CD4-positive, alpha-beta memory T cell (primary cell): Measurements from ENCODE around the gene FOSB. TPM values are rescaled to one million over a fixed set of nuclear protein-coding genes. Genes with fewer than 3 reads are reported as not detected.

ENCODE experiments used
- CTCF ChIA-PET: fragments of 350-600 bp; sonication (Branson Sonifier 250); formaldehyde crosslinking; loops from one replicate; lab custom pipeline; 2021; ENCODE audit warnings: inconsistent platforms; ENCODE audit not compliant: partially characterized antibody; lab: Charles Lee
- POLR2A ChIA-PET: fragments of 350-600 bp; sonication (Branson Sonifier 250); formaldehyde crosslinking; loops from one replicate; lab custom pipeline; 2021; ENCODE audit not compliant: partially characterized antibody; lab: Charles Lee
- DNase-seq, 5 donors: peaks; one replicate each; pipeline versions ENCODE4 v3.0.0 to v3.0.0-alpha.2; 2020 to 2022; ENCODE audit warnings: mixed read lengths in 1 of 5
- H3K27ac ChIP-seq: one replicate; pipeline ENCODE4 v1.7.0; 2013; ENCODE audit warnings: low read depth, low read length
- H3K27me3 ChIP-seq: 2 replicates; pipeline ENCODE4 v1.7.0; 2013; ENCODE audit warnings: mild to moderate bottlenecking, low read length, moderate library complexity; ENCODE audit not compliant: insufficient read depth
- H3K36me3 ChIP-seq: 2 replicates; pipeline ENCODE4 v1.7.0; 2013; ENCODE audit warnings: mild to moderate bottlenecking, low read length, moderate library complexity; ENCODE audit not compliant: insufficient read depth
- H3K4me1 ChIP-seq: 2 replicates; pipeline ENCODE4 v1.7.0; 2013; ENCODE audit warnings: mild to moderate bottlenecking, low read length, moderate library complexity; ENCODE audit not compliant: insufficient read depth
- H3K4me3 ChIP-seq, 2 donors: one replicate each; pipeline ENCODE4 v1.7.0; 2013; ENCODE audit warnings: low read length in 2 of 2, mild to moderate bottlenecking in 1 of 2
- H3K9me3 ChIP-seq, 2 donors: one replicate each; pipeline ENCODE4 v1.7.0; 2013; ENCODE audit warnings: low read length in 2 of 2, control low read depth in 1 of 2; ENCODE audit not compliant: control insufficient read depth in 1 of 2
- H3K27ac Mint-ChIP-seq, 7 donors: one replicate each; pipeline ENCODE4 v1.8.0; 2020 to 2021; ENCODE audit warnings: mixed read lengths in 7 of 7, mild to moderate bottlenecking in 6 of 7, inconsistent platforms in 3 of 7, moderate library complexity in 3 of 7
- H3K27me3 Mint-ChIP-seq, 2 donors: one replicate each; pipeline ENCODE4 v1.8.0; 2020 to 2021; ENCODE audit warnings: mixed read lengths in 2 of 2
- H3K36me3 Mint-ChIP-seq, 2 donors: one replicate each; pipeline ENCODE4 v1.8.0; 2020 to 2021; ENCODE audit warnings: mixed read lengths in 2 of 2, inconsistent platforms in 1 of 2, mild to moderate bottlenecking in 1 of 2
- H3K4me1 Mint-ChIP-seq, 4 donors: one replicate each; pipeline ENCODE4 v1.8.0; 2020 to 2021; ENCODE audit warnings: mixed read lengths in 4 of 4, mild to moderate bottlenecking in 1 of 4
- H3K4me3 Mint-ChIP-seq, 8 donors: one replicate each; pipeline ENCODE4 v1.8.0; 2020 to 2021; ENCODE audit warnings: mixed read lengths in 8 of 8, mild to moderate bottlenecking in 7 of 8, moderate library complexity in 6 of 8, inconsistent platforms in 3 of 8
- H3K9me3 Mint-ChIP-seq, 8 donors: one replicate each; pipeline ENCODE4 v1.8.0; 2020 to 2021; ENCODE audit warnings: mixed read lengths in 8 of 8, mild to moderate bottlenecking in 5 of 8, inconsistent platforms in 3 of 8, moderate library complexity in 1 of 8
- intact Hi-C: fragments of 100-400 bp; cut with micrococcal nuclease; formaldehyde crosslinking; loops from one replicate; pipeline ENCODE4 v1.15.1; 2023
- polyA plus RNA-seq, 2 donors: library from polyadenylated mRNA; unstranded; fragments of 300-500 nt; fragmentation: Illumina TruSeq; gene quantifications; one replicate each; pipeline ENCODE4 v1.2.3, GENCODE V29; 2021
- total RNA-seq, 2 experiments: library from RNA; stranded (reverse); gene quantifications; one replicate each; pipeline ENCODE4 v1.2.3, GENCODE V29; 2021

Gene FOSB
- total and polyA plus RNA-seq, 4 experiments from 2014 or later: 4.2 to 17.1 (median 8.6) TPM

- intact Hi-C loops: no loop called here
- no peaks in the 10 kb centered on the region for H3K9me3 ChIP-seq
- Mint-ChIP-seq H3K4me1 (peaks cover 37 to 79% (median 57%) of the 10 kb centered on the region in 4 donors), H3K9me3 (no peaks in the 10 kb centered on the region), H3K27ac (peak overlapping the region; percentile 85 to 98 (median 96)), H3K4me3 (peak overlapping the region; percentile 37 to 86 (median 62)), H3K27me3 (no peaks in the 10 kb centered on the region), H3K36me3 (peaks cover 0 to 15% of the 10 kb centered on the region in 2 donors)
- H3K27me3 ChIP-seq: no peaks in the 10 kb centered on the region
- H3K4me1 ChIP-seq: peaks cover 53% of the 10 kb centered on the region
- CTCF ChIA-PET: interaction anchor here (1.0 to 6.4 kb wide), 6 partner anchors 24 to 41 kb away, joined by 3 to 72 read pairs (median 10); partner anchors contain the start of gene FOSB
- DNase-seq: peak; percentile 82 to 85 (median 84)
- POLR2A ChIA-PET: interaction anchor here (4.3 to 15.5 kb wide), 2 partner anchors 24 to 34 kb away, joined by 24 to 240 read pairs; partner anchors contain the start of gene FOSB
- H3K27ac ChIP-seq: peak overlapping the region; percentile 78
- H3K36me3 ChIP-seq: no peaks in the 10 kb centered on the region
- peak overlapping the region in 1 of 2 donors; percentile 30 for H3K4me3 ChIP-seq
Observed at GRCh38 chr19:45444318-45445041, 23.3 kb upstream of the FOSB start.

GRCh38 chr19:45445139-45445538 is 22.7 kb upstream of the FOSB start:
- POLR2A ChIA-PET: interaction anchor here (0.7 to 15.5 kb wide), 3 partner anchors 23 to 257 kb away, joined by 3 to 240 read pairs (median 24); partner anchors contain the start of gene FOSB

GRCh38 chr19:45446295-45446694 is 21.5 kb upstream of the FOSB start:
- ChIA-PET CTCF (interaction anchor here (1.7 to 6.4 kb wide), 4 partner anchors 22 to 39 kb away, joined by 5 to 72 read pairs (median 26); partner anchors contain the start of gene FOSB), POLR2A (interaction anchor here (4.3 to 15.5 kb wide), 2 partner anchors 22 to 32 kb away, joined by 24 to 240 read pairs; partner anchors contain the start of gene FOSB)
- peak overlapping the region; percentile 85 to 97 (median 96) for H3K27ac Mint-ChIP-seq
- H3K27me3 ChIP-seq: no peaks in the 10 kb centered on the region
- no peaks in the 10 kb centered on the region for H3K36me3 ChIP-seq
- H3K4me1 ChIP-seq: peaks cover 55% of the 10 kb centered on the region
- peaks cover 0 to 3% of the 10 kb centered on the region in 2 donors for H3K27me3 Mint-ChIP-seq
- H3K4me3 Mint-ChIP-seq: peak overlapping the region in 5 of 8 donors; percentile 48 to 80 (median 59)
- H3K36me3 Mint-ChIP-seq: peaks cover 0 to 27% of the 10 kb centered on the region in 2 donors
- peaks cover 0 to 2% (median 0%) of the 10 kb centered on the region in 8 donors for H3K9me3 Mint-ChIP-seq
- intact Hi-C loops: no loop called here
- H3K4me1 Mint-ChIP-seq: peaks cover 37 to 82% (median 57%) of the 10 kb centered on the region in 4 donors
- no peak overlapping the region for H3K27ac ChIP-seq
- peak in 1 of 5 donors; percentile 24 for DNase-seq
- H3K4me3 ChIP-seq: no peak overlapping the region
- H3K9me3 ChIP-seq: no peaks in the 10 kb centered on the region

More at GRCh38 chr19:45445139-45445538, 22.7 kb upstream of the FOSB start:
- Mint-ChIP-seq H3K4me1 (peaks cover 38 to 83% (median 62%) of the 10 kb centered on the region in 4 donors), H3K27ac (peak overlapping the region; percentile 85 to 98 (median 96)), H3K27me3 (no peaks in the 10 kb centered on the region), H3K4me3 (peak overlapping the region in 7 of 8 donors; percentile 37 to 86 (median 61)), H3K9me3 (no peaks in the 10 kb centered on the region), H3K36me3 (peaks cover 0 to 19% of the 10 kb centered on the region in 2 donors)
- no peaks in the 10 kb centered on the region for H3K27me3 ChIP-seq
- no peaks in the 10 kb centered on the region for H3K36me3 ChIP-seq
- DNase-seq: no peak
- peaks cover 57% of the 10 kb centered on the region for H3K4me1 ChIP-seq
- H3K27ac ChIP-seq: peak overlapping the region; percentile 78
- intact Hi-C loops: no loop called here
- no peak overlapping the region for H3K4me3 ChIP-seq
- CTCF ChIA-PET: interaction anchor here (1.0 to 6.4 kb wide), 5 partner anchors 23 to 40 kb away, joined by 5 to 72 read pairs (median 15); partner anchors contain the start of gene FOSB
- H3K9me3 ChIP-seq: no peaks in the 10 kb centered on the region

GRCh38 chr19:45446944-45447343 is 20.9 kb upstream of the FOSB start:
- peaks cover 0 to 2% (median 0%) of the 10 kb centered on the region in 8 donors for H3K9me3 Mint-ChIP-seq
- H3K4me1 Mint-ChIP-seq: peaks cover 44 to 88% (median 63%) of the 10 kb centered on the region in 4 donors
- Histone ChIP-seq H3K9me3 (no peaks in the 10 kb centered on the region), H3K36me3 (no peaks in the 10 kb centered on the region), H3K27ac (no peak overlapping the region), H3K4me1 (peaks cover 62% of the 10 kb centered on the region), H3K4me3 (no peak overlapping the region), H3K27me3 (no peaks in the 10 kb centered on the region)
- CTCF ChIA-PET: interaction anchor here (1.4 to 6.4 kb wide), 4 partner anchors 21 to 39 kb away, joined by 3 to 72 read pairs (median 26); partner anchors contain the start of gene FOSB
- DNase-seq: no peak
- peaks cover 0 to 4% of the 10 kb centered on the region in 2 donors for H3K27me3 Mint-ChIP-seq
- H3K4me3 Mint-ChIP-seq: no peak overlapping the region
- H3K36me3 Mint-ChIP-seq: peaks cover 0 to 30% of the 10 kb centered on the region in 2 donors
- POLR2A ChIA-PET: interaction anchor here (4.3 to 15.5 kb wide), 2 partner anchors 21 to 32 kb away, joined by 24 to 240 read pairs; partner anchors contain the start of gene FOSB
- H3K27ac Mint-ChIP-seq: peak overlapping the region in 3 of 7 donors; percentile 59 to 85 (median 60)
- intact Hi-C loops: no loop called here

- POLR2A ChIA-PET: interaction anchor here (2.6 to 15.5 kb wide), 3 partner anchors 8 to 31 kb away, joined by 23 to 240 read pairs (median 23); partner anchors contain the start of gene FOSB
- Mint-ChIP-seq H3K9me3 (peaks cover 0 to 2% (median 0%) of the 10 kb centered on the region in 8 donors), H3K4me3 (peak overlapping the region in 7 of 8 donors; percentile 2 to 80 (median 38)), H3K27ac (peak overlapping the region; percentile 91 to 100 (median 95)), H3K36me3 (peaks cover 0 to 30% of the 10 kb centered on the region in 2 donors), H3K4me1 (peaks cover 37 to 81% (median 58%) of the 10 kb centered on the region in 4 donors), H3K27me3 (peaks cover 0 to 4% of the 10 kb centered on the region in 2 donors)
- H3K4me1 ChIP-seq: peaks cover 55% of the 10 kb centered on the region
- DNase-seq: no peak
- H3K9me3 ChIP-seq: no peaks in the 10 kb centered on the region
- H3K36me3 ChIP-seq: no peaks in the 10 kb centered on the region
- no peak overlapping the region for H3K4me3 ChIP-seq
- H3K27me3 ChIP-seq: no peaks in the 10 kb centered on the region
- H3K27ac ChIP-seq: peak overlapping the region; percentile 99
- CTCF ChIA-PET: interaction anchor here (1.8 to 6.4 kb wide), 4 partner anchors 8 to 37 kb away, joined by 11 to 72 read pairs (median 28); partner anchors contain the start of gene FOSB
- intact Hi-C loops: no loop called here
Observed at GRCh38 chr19:45448425-45448756, 19.4 kb upstream of the FOSB start.

- DNase-seq: peak in 1 of 5 donors; percentile 61
- peak overlapping the region; percentile 91 to 100 (median 95) for H3K27ac Mint-ChIP-seq
- peaks cover 0 to 4% of the 10 kb centered on the region in 2 donors for H3K27me3 Mint-ChIP-seq
- H3K4me1 ChIP-seq: peaks cover 51% of the 10 kb centered on the region
- H3K4me3 Mint-ChIP-seq: peak overlapping the region; percentile 73 to 96 (median 80)
- H3K36me3 ChIP-seq: no peaks in the 10 kb centered on the region
- ChIA-PET POLR2A (interaction anchor here (1.3 to 15.5 kb wide), 4 partner anchors 9 to 30 kb away, joined by 5 to 240 read pairs (median 23); partner anchors contain the start of gene FOSB), CTCF (interaction anchor here (1.8 to 6.4 kb wide), 4 partner anchors 9 to 37 kb away, joined by 11 to 72 read pairs (median 28); partner anchors contain the start of gene FOSB)
- H3K27ac ChIP-seq: peak overlapping the region; percentile 99
- intact Hi-C loops: no loop called here
- H3K36me3 Mint-ChIP-seq: peaks cover 0 to 30% of the 10 kb centered on the region in 2 donors
- no peak overlapping the region for H3K4me3 ChIP-seq
- peaks cover 0 to 2% (median 0%) of the 10 kb centered on the region in 8 donors for H3K9me3 Mint-ChIP-seq
- peaks cover 35 to 80% (median 56%) of the 10 kb centered on the region in 4 donors for H3K4me1 Mint-ChIP-seq
- no peaks in the 10 kb centered on the region for H3K27me3 ChIP-seq
- no peaks in the 10 kb centered on the region for H3K9me3 ChIP-seq
Observed at GRCh38 chr19:45448887-45449299, 18.9 kb upstream of the FOSB start.
